ENCODE data around the gene KMO. TPM values are rescaled to one million over a fixed set of nuclear protein-coding genes. Genes with fewer than 3 reads are reported as not detected.

The KMO gene
- total RNA-seq (1 to 10 TPM; 2.1 to 2.5 TPM), polyA plus RNA-seq (1 to 10 TPM; 1.3 to 4.8 TPM)
- long read RNA-seq, donor 1, full-length matches to known transcripts: 5 of 6 reads
- long read RNA-seq, donor 1, partial matches to known transcripts: 1 of 6 reads
- long read RNA-seq, donor 1, other reads (novel, unspliced or antisense): 0 of 6 reads
- long read RNA-seq, donor 2: 0 reads

- no peak within 1 kb of the TSS for H3K27ac ChIP-seq (ENCODE audit: low read depth in 1 of 2, low read length in 2 of 2)
- H3K36me3 ChIP-seq (ENCODE audit: control insufficient read depth in 1 of 2, insufficient read depth in 2 of 2, low read length in 1 of 2): no peaks in the 10 kb centered on the region
- intact Hi-C loops (cut with DNase I): loop anchor here (10.0 kb wide), 2 partner anchors 303 to 313 kb away; partner anchors contain the start of gene EXO1 (in 1 of the 2)
- no peak for ATAC-seq (ENCODE audit: low FRiP score)
- no peaks in the 10 kb centered on the region for H3K4me1 ChIP-seq (ENCODE audit: control insufficient read depth in 1 of 2, insufficient read depth in 2 of 2, low read length in 2 of 2)
- DNase-seq: no peak
- no peaks in the 10 kb centered on the region for H3K27me3 ChIP-seq (ENCODE audit: control insufficient read depth in 1 of 2, insufficient read depth in 2 of 2, low read length in 1 of 2)
- WGBS, 2 donors: 15 to 22% methylated on average over 1 of the region's 1 CpG
- no peaks in the 10 kb centered on the region for H3K9me3 ChIP-seq (ENCODE audit: control insufficient read depth, low read length)
- H3K4me3 ChIP-seq (ENCODE audit: low read length in 2 of 2): peak within 1 kb of the TSS; percentile 54 to 64
Observed at GRCh38 chr1:241532162-241532531, at the start of gene KMO. Gene KMO (plus strand): TSS chr1:241532378. CDS start chr1:241532445, 67 bp downstream.

DNA sequence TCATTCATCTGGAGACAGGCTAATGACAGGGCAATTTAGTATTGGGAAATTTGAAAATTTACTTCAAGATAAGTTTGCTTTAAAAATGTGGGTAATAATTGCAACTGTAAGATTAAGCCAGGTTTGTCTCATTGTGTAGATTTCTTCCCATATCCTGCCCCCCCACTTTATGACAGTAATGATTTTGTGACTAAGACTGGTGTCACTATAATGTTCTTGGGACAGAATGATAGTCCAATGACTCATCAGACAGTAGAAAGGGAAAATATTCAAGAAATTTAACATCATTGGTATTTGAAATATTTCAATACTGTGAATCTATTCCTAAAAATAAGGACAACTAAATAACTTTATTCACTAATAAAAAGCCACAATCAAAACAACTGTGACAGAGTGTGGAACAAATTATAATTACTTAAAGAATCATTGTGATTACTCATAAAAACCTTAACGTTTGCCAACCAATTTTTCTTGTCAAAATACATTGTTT lies 49.4 kb upstream of the KMO start:
- intact Hi-C loops (cut with DNase I): no loop called here
- Histone ChIP-seq H3K4me3 (ENCODE audit: low read length in 2 of 2) (no peak overlapping the region), H3K36me3 (ENCODE audit: control insufficient read depth in 1 of 2, insufficient read depth in 2 of 2, low read length in 1 of 2) (no peaks in the 10 kb centered on the region), H3K4me1 (ENCODE audit: control insufficient read depth in 1 of 2, insufficient read depth in 2 of 2, low read length in 2 of 2) (no peaks in the 10 kb centered on the region), H3K9me3 (ENCODE audit: control insufficient read depth, low read length) (no peaks in the 10 kb centered on the region), H3K27me3 (ENCODE audit: control insufficient read depth in 1 of 2, insufficient read depth in 2 of 2, low read length in 1 of 2) (no peaks in the 10 kb centered on the region), H3K27ac (ENCODE audit: low read depth in 1 of 2, low read length in 2 of 2) (no peak overlapping the region)
- DNase-seq (no peak), ATAC-seq (ENCODE audit: low FRiP score) (no peak)
- WGBS, 2 donors: 8 to 20% methylated on average over 1 of the region's 1 CpG

DNA sequence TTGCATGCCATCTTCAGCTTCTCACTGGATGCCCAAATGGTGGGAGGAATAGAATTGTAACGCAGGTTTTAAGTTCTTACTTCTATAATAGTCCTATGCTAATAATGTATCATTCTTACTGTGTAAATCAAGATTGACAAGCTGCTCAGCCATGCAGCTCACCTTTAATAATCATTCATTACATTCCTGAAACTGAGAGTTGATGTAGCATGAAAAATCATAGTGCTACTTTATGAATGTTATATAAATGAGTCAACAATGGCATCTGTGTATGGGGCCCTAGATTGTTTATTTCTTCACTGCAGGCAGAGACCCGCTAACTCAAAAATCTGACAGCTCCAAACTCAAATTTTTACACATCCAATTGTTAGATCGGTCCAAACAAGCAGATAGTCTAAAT lies 47.0 kb upstream of the KMO start:
- intact Hi-C loops (cut with DNase I): no loop called here
- H3K4me3 ChIP-seq (ENCODE audit: low read length in 2 of 2): no peak overlapping the region
- H3K4me1 ChIP-seq (ENCODE audit: control insufficient read depth in 1 of 2, insufficient read depth in 2 of 2, low read length in 2 of 2): no peaks in the 10 kb centered on the region
- H3K27me3 ChIP-seq (ENCODE audit: control insufficient read depth in 1 of 2, insufficient read depth in 2 of 2, low read length in 1 of 2): no peaks in the 10 kb centered on the region
- no peak for ATAC-seq (ENCODE audit: low FRiP score)
- no peak for DNase-seq
- no peaks in the 10 kb centered on the region for H3K36me3 ChIP-seq (ENCODE audit: control insufficient read depth in 1 of 2, insufficient read depth in 2 of 2, low read length in 1 of 2)
- no peaks in the 10 kb centered on the region for H3K9me3 ChIP-seq (ENCODE audit: control insufficient read depth, low read length)
- no peak overlapping the region for H3K27ac ChIP-seq (ENCODE audit: low read depth in 1 of 2, low read length in 2 of 2)
- WGBS, 2 donors: 93 to 96% methylated on average over 3 of the region's 3 CpGs

DNA sequence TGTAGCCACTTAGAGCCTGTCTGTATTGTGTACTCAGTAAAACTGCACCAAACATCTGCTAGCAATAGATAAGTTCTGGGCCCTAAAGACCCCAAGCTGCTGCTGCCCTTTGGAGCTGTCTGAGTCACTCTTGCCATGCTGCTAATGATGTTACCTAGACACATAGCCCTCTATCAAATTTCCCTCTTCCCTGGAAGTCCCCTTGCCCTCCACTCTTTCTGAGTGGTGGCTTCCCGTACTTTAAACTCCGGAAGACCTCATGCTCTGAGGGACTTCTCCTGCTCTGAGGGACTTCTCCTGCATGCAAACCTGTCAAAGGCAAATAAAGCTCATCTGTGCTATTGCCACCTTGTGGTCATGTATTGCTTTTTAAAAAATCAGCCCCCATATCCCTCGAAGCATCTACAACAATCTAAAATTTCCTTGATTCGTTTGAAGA lies 46.6 kb upstream of the KMO start:
- intact Hi-C loops (cut with DNase I): no loop called here
- H3K4me3 ChIP-seq (ENCODE audit: low read length in 2 of 2): no peak overlapping the region
- ATAC-seq (ENCODE audit: low FRiP score): no peak

DNA sequence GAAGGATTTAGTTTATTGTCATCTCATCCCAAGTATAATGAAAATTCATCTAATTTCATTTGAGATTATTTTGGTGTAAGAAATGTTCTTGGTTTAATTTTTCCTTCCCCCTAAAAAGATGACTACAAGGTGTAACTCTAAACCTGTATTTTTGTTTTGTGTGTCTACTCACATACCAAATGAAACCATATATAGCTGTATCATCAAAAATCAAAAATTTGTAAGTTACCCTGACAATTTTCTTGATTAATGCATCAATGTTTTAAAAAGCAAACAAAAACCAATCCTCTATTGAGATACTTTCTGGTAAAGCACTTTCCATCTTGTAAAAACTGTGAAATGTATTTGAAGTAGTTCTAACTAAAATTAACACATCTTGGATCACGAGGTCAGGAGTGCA lies 43.4 kb upstream of the KMO start:
- Histone ChIP-seq H3K27me3 (ENCODE audit: control insufficient read depth in 1 of 2, insufficient read depth in 2 of 2, low read length in 1 of 2) (no peaks in the 10 kb centered on the region), H3K27ac (ENCODE audit: low read depth in 1 of 2, low read length in 2 of 2) (no peak overlapping the region), H3K4me3 (ENCODE audit: low read length in 2 of 2) (no peak overlapping the region), H3K4me1 (ENCODE audit: control insufficient read depth in 1 of 2, insufficient read depth in 2 of 2, low read length in 2 of 2) (no peaks in the 10 kb centered on the region), H3K36me3 (ENCODE audit: control insufficient read depth in 1 of 2, insufficient read depth in 2 of 2, low read length in 1 of 2) (no peaks in the 10 kb centered on the region), H3K9me3 (ENCODE audit: control insufficient read depth, low read length) (no peaks in the 10 kb centered on the region)
- intact Hi-C loops (cut with DNase I): no loop called here
- DNase-seq (no peak), ATAC-seq (ENCODE audit: low FRiP score) (no peak)
- 91% methylated on average over 1 of the region's 1 CpG for WGBS, 2 donors

More for the DNA sequence above, 46.6 kb upstream of the KMO start:
- H3K27me3 ChIP-seq (ENCODE audit: control insufficient read depth in 1 of 2, insufficient read depth in 2 of 2, low read length in 1 of 2): no peaks in the 10 kb centered on the region
- 80 to 86% methylated on average over 4 of the region's 4 CpGs for WGBS, 2 donors
- H3K27ac ChIP-seq (ENCODE audit: low read depth in 1 of 2, low read length in 2 of 2): no peak overlapping the region
- H3K4me1 ChIP-seq (ENCODE audit: control insufficient read depth in 1 of 2, insufficient read depth in 2 of 2, low read length in 2 of 2): no peaks in the 10 kb centered on the region
- H3K36me3 ChIP-seq (ENCODE audit: control insufficient read depth in 1 of 2, insufficient read depth in 2 of 2, low read length in 1 of 2): no peaks in the 10 kb centered on the region
- DNase-seq: no peak
- H3K9me3 ChIP-seq (ENCODE audit: control insufficient read depth, low read length): no peaks in the 10 kb centered on the region

GRCh38 chr1:241495741-241496140 lies 36.4 kb upstream of the KMO start:
- no peaks in the 10 kb centered on the region for H3K27me3 ChIP-seq (ENCODE audit: control insufficient read depth in 1 of 2, insufficient read depth in 2 of 2, low read length in 1 of 2)
- no peak overlapping the region for H3K27ac ChIP-seq (ENCODE audit: low read depth in 1 of 2, low read length in 2 of 2)
- no peak overlapping the region for H3K4me3 ChIP-seq (ENCODE audit: low read length in 2 of 2)
- no peaks in the 10 kb centered on the region for H3K4me1 ChIP-seq (ENCODE audit: control insufficient read depth in 1 of 2, insufficient read depth in 2 of 2, low read length in 2 of 2)
- 94 to 95% methylated on average over 5 of the region's 5 CpGs for WGBS, 2 donors
- DNase-seq (no peak), ATAC-seq (ENCODE audit: low FRiP score) (no peak)
- peaks cover 8% of the 10 kb centered on the region in 2 donors for H3K36me3 ChIP-seq (ENCODE audit: control insufficient read depth in 1 of 2, insufficient read depth in 2 of 2, low read length in 1 of 2)
- intact Hi-C loops (cut with DNase I): no loop called here
- no peaks in the 10 kb centered on the region for H3K9me3 ChIP-seq (ENCODE audit: control insufficient read depth, low read length)

GRCh38 chr1:241499910-241500309 lies 32.3 kb upstream of the KMO start:
- no peak overlapping the region for H3K4me3 ChIP-seq (ENCODE audit: low read length in 2 of 2)
- no peaks in the 10 kb centered on the region for H3K4me1 ChIP-seq (ENCODE audit: control insufficient read depth in 1 of 2, insufficient read depth in 2 of 2, low read length in 2 of 2)
- H3K36me3 ChIP-seq (ENCODE audit: control insufficient read depth in 1 of 2, insufficient read depth in 2 of 2, low read length in 1 of 2): peaks cover 12 to 14% of the 10 kb centered on the region in 2 donors
- 54 to 79% methylated on average over 2 of the region's 2 CpGs for WGBS, 2 donors
- intact Hi-C loops (cut with DNase I): no loop called here
- H3K27me3 ChIP-seq (ENCODE audit: control insufficient read depth in 1 of 2, insufficient read depth in 2 of 2, low read length in 1 of 2): no peaks in the 10 kb centered on the region
- DNase-seq (no peak), ATAC-seq (ENCODE audit: low FRiP score) (no peak)
- no peak overlapping the region for H3K27ac ChIP-seq (ENCODE audit: low read depth in 1 of 2, low read length in 2 of 2)
- no peaks in the 10 kb centered on the region for H3K9me3 ChIP-seq (ENCODE audit: control insufficient read depth, low read length)

- Histone ChIP-seq H3K27me3 (ENCODE audit: control insufficient read depth in 1 of 2, insufficient read depth in 2 of 2, low read length in 1 of 2) (no peaks in the 10 kb centered on the region), H3K4me1 (ENCODE audit: control insufficient read depth in 1 of 2, insufficient read depth in 2 of 2, low read length in 2 of 2) (no peaks in the 10 kb centered on the region), H3K4me3 (ENCODE audit: low read length in 2 of 2) (no peak overlapping the region), H3K36me3 (ENCODE audit: control insufficient read depth in 1 of 2, insufficient read depth in 2 of 2, low read length in 1 of 2) (peaks cover 8 to 9% of the 10 kb centered on the region in 2 donors), H3K9me3 (ENCODE audit: control insufficient read depth, low read length) (no peaks in the 10 kb centered on the region), H3K27ac (ENCODE audit: low read depth in 1 of 2, low read length in 2 of 2) (no peak overlapping the region)
- DNase-seq: no peak
- no peak for ATAC-seq (ENCODE audit: low FRiP score)
- WGBS, 2 donors: 96 to 97% methylated on average over 6 of the region's 6 CpGs
- intact Hi-C loops (cut with DNase I): no loop called here
Observed at GRCh38 chr1:241503444-241503843, 28.7 kb upstream of the KMO start.

- H3K27me3 ChIP-seq (ENCODE audit: control insufficient read depth in 1 of 2, insufficient read depth in 2 of 2, low read length in 1 of 2): no peaks in the 10 kb centered on the region
- H3K4me3 ChIP-seq (ENCODE audit: low read length in 2 of 2): no peak overlapping the region
- H3K4me1 ChIP-seq (ENCODE audit: control insufficient read depth in 1 of 2, insufficient read depth in 2 of 2, low read length in 2 of 2): no peaks in the 10 kb centered on the region
- 71 to 81% methylated on average over 2 of the region's 2 CpGs for WGBS, 2 donors
- no peak for ATAC-seq (ENCODE audit: low FRiP score)
- no peaks in the 10 kb centered on the region for H3K9me3 ChIP-seq (ENCODE audit: control insufficient read depth, low read length)
- no peak for DNase-seq
- H3K36me3 ChIP-seq (ENCODE audit: control insufficient read depth in 1 of 2, insufficient read depth in 2 of 2, low read length in 1 of 2): peaks cover 6 to 10% of the 10 kb centered on the region in 2 donors
- H3K27ac ChIP-seq (ENCODE audit: low read depth in 1 of 2, low read length in 2 of 2): no peak overlapping the region
- intact Hi-C loops (cut with DNase I): no loop called here
Observed at GRCh38 chr1:241507189-241507863, 24.9 kb upstream of the KMO start.
